ENCODE data around the gene ARID1A.

The ARID1A gene

GRCh38 chr1:26729633-26730032 is 33.8 kb downstream of the ARID1A start:
- DNase-seq = no peak

- DNase-seq = no peak
Measured at GRCh38 chr1:26730695-26731094, 34.9 kb downstream of the ARID1A start.

- DNase-seq = no peak
Measured at GRCh38 chr1:26731233-26731902, 35.6 kb downstream of the ARID1A start.

DNA sequence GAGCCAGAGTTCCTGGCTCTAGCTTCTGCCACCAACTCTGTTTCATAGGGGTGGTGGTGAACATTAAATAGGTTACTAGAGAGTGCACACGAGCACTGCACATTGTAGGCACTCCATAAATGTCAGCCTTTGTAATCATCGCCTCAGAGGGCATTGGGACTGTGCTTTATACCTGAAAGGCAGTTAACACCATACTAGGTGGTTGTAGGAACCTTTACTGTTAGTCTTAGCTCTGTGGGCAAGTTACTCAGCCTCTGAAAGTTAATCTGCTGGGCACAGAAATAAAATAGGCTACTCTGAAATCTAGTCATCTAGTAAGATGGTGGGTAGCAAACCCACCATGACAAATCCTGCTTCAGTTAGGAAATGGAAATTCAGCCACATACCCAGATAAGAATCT is 37.6 kb downstream of the ARID1A start:
- no peak for DNase-seq

DNA sequence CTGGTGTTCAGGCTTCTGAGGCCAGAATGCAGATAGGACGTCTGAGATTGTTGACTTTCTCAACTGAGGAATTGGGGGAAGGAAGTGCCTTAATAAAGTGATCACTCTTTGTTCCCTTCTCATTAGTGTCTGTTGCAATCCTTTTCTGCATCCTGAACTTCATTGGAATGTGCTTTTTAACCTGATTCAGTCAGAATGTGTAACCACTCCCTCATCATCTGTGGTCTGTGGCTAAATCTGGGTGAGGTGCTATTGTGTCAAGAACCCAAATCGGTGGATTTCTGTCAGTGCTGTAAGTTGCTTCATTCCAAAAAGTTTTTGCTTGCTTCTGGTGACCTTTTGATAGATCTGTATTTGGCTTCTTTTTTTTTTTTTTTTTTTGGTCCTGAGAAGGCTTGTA is 38.2 kb downstream of the ARID1A start:
- no peak for DNase-seq

DNA sequence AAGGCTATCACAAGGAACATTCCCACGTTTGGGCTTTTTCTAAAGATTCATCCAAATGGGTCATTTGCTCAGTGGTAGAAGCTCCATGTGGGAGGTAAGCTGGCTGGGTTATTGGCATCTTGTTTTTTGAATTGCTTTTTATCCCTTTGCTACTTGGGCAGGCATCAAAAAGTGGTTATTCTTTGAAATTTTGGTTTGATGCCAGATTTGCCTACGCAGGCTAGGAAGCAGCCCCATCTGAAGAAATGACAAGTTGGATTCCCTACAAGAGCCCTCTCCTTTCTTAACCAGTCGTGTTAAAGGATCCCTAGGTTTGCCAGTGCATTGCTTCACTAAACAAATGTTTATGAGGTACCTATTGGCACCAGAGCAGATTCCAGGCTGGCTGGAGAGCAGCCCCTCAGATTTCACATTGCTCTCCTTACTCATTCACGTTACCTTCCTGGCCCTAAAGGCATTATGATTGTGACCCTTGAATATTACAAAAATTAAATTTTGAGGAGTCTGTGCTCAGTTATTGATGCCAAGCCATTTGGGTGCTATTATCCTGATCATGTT is 38.8 kb downstream of the ARID1A start:
- DNase-seq = no peak

DNA sequence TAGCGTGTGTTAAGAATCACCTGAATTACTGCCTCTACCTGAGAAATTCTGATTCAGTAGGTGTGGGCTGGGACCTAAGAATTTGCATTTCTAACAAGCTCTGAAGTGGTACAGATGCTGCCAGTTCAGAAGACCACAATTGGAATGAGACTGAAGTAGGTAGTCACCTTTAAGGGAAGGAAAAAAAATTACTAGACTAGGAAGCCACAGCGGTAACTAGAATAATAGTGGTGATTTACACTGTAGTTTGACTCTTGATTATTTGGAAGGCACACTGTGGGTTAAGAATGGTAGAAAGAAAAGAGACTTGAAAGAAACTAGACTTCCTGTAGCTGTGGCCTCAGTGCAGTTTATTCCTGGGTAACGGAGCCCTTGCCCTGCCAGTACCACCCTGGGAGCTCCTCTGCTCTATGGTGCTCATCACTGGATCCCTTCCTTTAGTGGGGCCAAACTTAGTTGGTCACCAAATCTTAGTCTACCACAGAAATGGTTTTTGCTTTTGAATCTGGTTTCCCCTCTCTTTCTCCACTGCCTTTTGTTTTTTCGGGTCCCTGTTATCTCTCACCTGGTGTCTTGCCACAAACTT is 43.6 kb downstream of the ARID1A start:
- no peak for DNase-seq

DNA sequence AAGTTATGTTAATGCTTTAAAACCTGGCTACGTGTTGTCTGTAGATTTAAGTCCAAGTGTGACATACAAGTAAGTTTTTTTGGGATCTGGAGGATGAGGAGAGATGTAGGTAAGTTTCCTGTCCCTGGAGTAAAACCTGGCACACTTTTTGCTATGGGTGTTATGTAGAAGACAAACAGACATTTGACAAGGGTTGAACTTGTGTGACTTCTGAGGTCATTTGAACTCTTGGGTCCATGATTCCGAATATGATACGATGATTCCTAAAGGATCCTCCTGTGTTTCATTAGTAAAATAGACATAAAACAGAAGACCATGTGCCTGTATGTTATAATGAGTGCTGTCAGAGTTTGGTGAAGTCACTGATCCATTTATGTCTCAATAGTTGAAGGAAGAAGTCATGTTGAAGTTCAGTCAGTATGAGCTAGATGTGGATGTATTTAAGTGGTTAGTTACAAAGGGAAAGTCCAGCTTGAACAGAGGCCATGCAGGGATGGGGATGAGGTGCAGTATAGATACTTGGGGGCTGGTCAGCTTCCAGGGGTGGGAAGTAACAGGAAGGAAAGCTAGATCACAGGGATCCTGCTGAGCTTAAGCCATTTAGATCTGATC is 44.3 kb downstream of the ARID1A start:
- DNase-seq = no peak

DNA sequence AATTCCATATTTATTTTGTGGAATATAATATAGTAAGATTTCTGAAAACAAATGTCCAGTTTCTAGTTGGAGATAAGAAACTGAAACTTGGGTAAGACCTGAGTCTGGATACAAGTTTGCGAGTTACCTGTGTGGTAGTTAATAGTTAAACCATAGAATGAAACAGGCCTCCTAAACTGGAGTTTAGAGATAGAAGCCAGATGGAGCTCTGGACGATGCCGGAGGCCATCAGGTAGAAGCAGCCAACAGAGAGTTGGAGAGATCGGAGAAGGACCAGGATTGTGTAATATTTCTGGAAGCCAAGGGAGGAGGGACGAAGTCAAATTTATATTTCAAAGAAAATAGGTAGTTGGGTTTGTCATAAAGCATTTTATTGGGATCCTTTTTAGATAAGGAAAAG is 45.1 kb downstream of the ARID1A start:
- DNase-seq = no peak

DNA sequence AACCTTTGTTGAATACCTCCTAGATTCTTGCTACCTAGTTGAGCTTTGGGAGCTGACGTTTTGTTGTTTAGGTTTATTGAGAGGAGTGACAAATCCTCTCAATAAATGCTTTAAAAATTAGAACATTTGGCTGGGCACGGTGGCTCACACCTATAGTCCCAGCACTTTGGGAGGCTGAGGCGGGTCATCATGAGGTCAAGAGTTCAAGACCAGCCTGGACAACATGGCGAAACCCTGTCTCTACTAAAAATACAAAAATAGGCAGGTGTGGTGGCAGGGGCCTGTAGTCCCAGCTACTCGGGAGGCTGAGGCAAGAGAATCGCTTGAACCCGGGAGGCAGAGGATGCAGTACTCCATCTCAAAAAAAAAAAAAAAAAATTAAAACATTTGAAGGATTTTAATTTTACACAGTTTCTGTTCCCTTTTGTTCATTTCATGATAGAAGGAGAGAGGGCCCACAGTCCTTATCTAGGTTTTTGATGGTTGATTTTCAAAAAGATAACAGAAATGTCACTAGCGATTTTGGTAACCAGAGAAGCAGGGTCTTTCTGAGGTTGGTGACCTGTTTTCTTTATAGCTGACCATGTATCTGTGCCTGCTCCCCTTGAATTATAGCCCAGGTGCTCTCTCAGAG is 47.7 kb downstream of the ARID1A start:
- DNase-seq = no peak

GRCh38 chr1:26744075-26744959 is 48.5 kb downstream of the ARID1A start:
- DNase-seq = no peak

DNA sequence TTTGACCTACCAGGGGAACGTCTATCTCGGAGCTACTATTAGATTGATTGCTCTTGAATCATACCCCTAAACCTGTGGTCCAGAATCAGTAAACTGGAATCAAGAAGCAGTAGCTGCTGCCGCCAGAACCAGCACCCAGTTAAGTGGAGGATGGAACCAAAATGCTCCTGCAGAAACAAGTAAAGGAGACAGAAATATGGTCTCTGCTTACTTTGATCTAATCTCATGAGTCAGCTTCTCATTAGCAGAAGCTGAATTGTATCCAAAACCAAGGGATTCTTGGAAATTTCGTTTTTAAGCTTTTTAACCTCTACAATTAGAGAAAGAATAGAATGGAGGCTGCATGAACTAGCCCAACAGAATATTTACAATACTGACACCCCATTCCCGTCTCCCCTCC is 49.4 kb downstream of the ARID1A start:
- no peak for DNase-seq

DNA sequence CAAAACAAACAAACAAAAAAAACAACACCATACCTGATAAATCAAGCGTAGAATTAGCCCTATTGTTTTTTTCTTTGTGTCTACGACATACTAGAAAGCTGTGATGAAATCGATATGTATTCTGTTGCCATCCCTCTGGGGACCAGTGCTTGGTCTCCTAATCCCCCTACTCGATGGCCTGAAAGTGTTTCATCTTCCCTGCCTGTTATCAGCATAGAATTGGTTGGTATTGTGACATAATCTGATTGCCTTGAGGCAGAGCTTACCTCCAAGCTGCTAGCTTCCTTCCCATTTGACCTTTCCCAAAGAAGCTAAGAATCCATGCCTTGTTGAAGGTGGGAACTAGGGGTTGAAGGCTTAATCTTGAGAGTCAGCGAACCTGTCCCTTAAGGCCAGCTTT is 51.2 kb downstream of the ARID1A start:
- no peak for DNase-seq

DNA sequence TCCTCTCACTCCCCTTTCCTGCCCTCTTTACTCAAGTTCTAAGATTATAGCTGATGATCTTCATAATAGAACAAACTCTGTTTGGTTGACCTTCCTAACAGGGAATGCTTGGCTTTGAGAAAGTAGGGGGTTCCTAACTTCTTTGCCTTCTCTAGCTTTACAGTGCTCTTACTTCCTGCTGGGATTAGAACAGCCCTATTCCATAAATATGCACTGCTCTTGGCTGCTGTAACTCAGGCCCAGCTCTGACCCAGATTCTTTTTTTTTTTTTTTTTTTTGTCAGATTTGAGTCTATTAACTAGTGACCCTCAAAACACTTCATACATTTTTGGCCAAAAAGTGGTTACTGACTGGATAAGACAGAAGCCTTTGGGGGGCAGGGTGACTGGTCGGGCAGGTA is 52.5 kb downstream of the ARID1A start:
- DNase-seq = no peak

DNA sequence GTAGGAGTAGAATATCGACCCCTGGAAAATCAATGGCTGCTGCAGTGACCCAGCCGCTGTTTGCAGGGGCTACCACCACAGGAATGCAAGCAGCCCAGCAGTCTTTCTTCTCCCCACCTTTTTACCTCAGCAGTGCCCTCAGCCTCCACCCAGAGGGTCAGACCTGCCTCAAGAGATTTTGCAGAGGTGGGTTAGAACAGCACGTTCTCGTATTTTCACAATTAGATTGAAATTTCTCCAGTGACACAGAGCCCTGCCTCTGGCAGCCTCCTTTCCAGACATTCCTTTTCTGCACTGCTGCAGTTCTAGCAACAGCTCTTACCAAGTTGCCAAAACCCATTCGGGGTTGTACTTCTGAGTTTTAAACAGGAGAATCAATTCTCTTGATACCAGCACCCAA is 53.6 kb downstream of the ARID1A start:
- no peak for DNase-seq

- DNase-seq = no peak
Measured at GRCh38 chr1:26750428-26750827, 54.6 kb downstream of the ARID1A start.

DNA sequence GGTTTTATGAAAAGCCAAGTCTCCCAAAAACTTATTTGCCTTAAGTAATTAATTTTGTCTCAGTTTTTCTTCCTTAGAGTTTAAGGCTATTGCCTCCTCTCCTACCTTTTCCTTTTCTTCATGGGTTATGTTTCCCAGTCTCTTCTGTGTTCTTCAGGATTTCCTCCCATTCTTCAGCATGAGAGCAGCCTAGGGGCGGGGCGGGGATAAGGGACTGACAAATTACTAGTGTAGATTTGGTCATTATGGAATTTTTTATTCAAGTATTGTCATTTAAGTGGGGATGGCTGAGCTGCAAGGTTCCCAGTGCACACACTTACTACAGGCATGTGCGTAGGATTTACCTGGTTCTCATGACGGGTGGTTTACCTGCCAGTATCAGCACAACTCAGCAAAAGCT is 56.7 kb downstream of the ARID1A start:
- no peak for DNase-seq

DNA sequence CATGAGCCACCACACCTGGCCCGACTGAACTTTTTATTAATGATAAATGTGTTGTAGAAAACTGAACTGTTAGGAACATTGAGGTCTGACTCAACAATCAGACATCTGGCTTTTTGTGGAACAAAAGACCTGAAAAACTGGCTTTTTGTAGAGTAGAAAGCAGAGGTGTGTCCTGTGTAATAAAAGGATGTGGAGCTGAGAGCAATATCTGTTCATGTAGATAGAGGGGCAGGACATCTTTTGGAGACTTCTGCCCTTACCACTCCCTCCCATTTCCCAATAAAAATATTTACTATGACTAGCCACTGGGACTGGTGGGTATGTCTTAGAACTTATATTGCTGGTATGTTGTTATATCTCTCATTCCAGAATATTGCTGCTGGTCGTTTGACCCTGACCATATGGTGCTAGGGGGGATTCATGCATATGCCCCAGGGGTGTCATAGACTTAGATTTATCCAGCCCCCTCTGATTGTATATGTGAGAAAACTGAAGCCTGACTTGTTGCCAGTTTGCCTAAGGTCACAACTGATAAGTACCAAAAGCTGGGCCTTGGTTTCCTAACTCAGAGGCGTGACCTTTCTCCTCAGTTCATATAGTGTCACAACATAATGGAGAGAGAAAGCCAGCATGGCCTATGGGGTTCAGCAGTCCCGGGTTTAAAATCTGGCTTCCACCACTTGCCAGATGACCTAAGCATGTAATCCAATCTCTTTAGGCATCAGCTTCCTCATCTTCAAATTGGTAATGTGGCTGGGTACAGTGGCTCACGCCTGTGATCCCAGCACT is 58.5 kb downstream of the ARID1A start:
- no peak for DNase-seq

DNA sequence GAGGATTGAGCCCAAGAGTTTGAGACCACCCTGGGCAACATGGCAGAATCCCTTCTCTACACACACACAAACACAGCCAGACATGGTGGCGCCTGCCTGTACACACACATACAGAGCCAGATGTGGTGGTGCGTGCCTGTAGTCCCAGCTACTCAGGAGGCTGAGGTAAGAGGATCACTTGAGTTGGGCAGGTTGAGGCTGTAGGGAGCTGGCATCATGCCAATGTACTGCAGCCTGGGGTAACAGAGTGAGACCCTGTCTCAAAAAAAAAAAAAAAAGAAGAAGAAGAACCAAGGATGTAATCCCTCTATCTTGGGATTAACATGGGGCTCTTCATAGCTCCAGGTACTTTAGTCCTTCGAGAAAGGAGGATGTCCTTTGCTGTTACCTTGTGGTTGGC is 62.5 kb downstream of the ARID1A start:
- DNase-seq = no peak

- no peak for DNase-seq
Measured at GRCh38 chr1:26759531-26759930, 63.7 kb downstream of the ARID1A start.

GRCh38 chr1:26761217-26761616 is 65.4 kb downstream of the ARID1A start:
- no peak for DNase-seq

- no peak for DNase-seq
Measured at GRCh38 chr1:26767714-26768113, 71.9 kb downstream of the ARID1A start.

Measured in NCI-H1417 treated with DMSO at 0.1 percent for 48 hours (cell line).